ENCODE data around the gene ITFG1. TPM values are rescaled to one million over a fixed set of nuclear protein-coding genes. Genes with fewer than 3 reads are reported as not detected.

Gene ITFG1
- total RNA-seq, 1 donor from 2014 or later: 41.3 TPM

GRCh38 chr16:47499700-47500264, 38.9 kb upstream of the ITFG1 start:
- Mint-ChIP-seq H3K27ac (no peak overlapping the region), H3K27me3 (no peaks in the 10 kb centered on the region), H3K36me3 (ENCODE audit: insufficient read depth) (peaks cover 21% of the 10 kb centered on the region), H3K4me3 (ENCODE audit: low read depth) (no peak overlapping the region), H3K9me3 (ENCODE audit: low read depth) (no peaks in the 10 kb centered on the region), H3K4me1 (ENCODE audit: low read depth) (no peaks in the 10 kb centered on the region)
- no peak for TF ChIP-seq CTCF (IDR thresholded peaks at IDR 0.05; ENCODE audit: unreplicated experiment)
- DNase-seq (ENCODE audit: low spot score, unreplicated experiment): no peak

GRCh38 chr16:47499080-47499699, 38.3 kb upstream of the ITFG1 start:
- H3K4me1 Mint-ChIP-seq (ENCODE audit: low read depth): no peaks in the 10 kb centered on the region
- no peak for DNase-seq (ENCODE audit: low spot score, unreplicated experiment)

GRCh38 chr16:47493381-47494337, 32.8 kb upstream of the ITFG1 start:
- Mint-ChIP-seq H3K27me3 (no peaks in the 10 kb centered on the region), H3K9me3 (ENCODE audit: low read depth) (peaks cover 20% of the 10 kb centered on the region), H3K4me1 (ENCODE audit: low read depth) (no peaks in the 10 kb centered on the region), H3K27ac (no peak overlapping the region), H3K4me3 (ENCODE audit: low read depth) (no peak overlapping the region), H3K36me3 (ENCODE audit: insufficient read depth) (peaks cover 22% of the 10 kb centered on the region)
- no peak for DNase-seq (ENCODE audit: low spot score, unreplicated experiment)
- TF ChIP-seq CTCF (IDR thresholded peaks at IDR 0.05; ENCODE audit: unreplicated experiment): no peak

More at GRCh38 chr16:47499080-47499699, 38.3 kb upstream of the ITFG1 start:
- Mint-ChIP-seq H3K27ac (no peak overlapping the region), H3K27me3 (no peaks in the 10 kb centered on the region), H3K9me3 (ENCODE audit: low read depth) (no peaks in the 10 kb centered on the region), H3K36me3 (ENCODE audit: insufficient read depth) (peaks cover 17% of the 10 kb centered on the region), H3K4me3 (ENCODE audit: low read depth) (no peak overlapping the region)
- no peak for TF ChIP-seq CTCF (IDR thresholded peaks at IDR 0.05; ENCODE audit: unreplicated experiment)

- no peaks in the 10 kb centered on the region for H3K4me1 Mint-ChIP-seq (ENCODE audit: low read depth)
- H3K27ac Mint-ChIP-seq: no peak overlapping the region
- H3K9me3 Mint-ChIP-seq (ENCODE audit: low read depth): peaks cover 30% of the 10 kb centered on the region
- no peak for DNase-seq (ENCODE audit: low spot score, unreplicated experiment)
- no peak overlapping the region for H3K4me3 Mint-ChIP-seq (ENCODE audit: low read depth)
- H3K36me3 Mint-ChIP-seq (ENCODE audit: insufficient read depth): peaks cover 29% of the 10 kb centered on the region
- no peaks in the 10 kb centered on the region for H3K27me3 Mint-ChIP-seq
- no peak for TF ChIP-seq CTCF (IDR thresholded peaks at IDR 0.05; ENCODE audit: unreplicated experiment)
Observed at GRCh38 chr16:47492428-47493377, 31.8 kb upstream of the ITFG1 start.
